ENCODE measurements around the gene B4GALT6.
"Not testable (repeated sequence)": the region's sequence is repeated elsewhere in the genome, so short reads cannot be mapped to it uniquely, and the experiment has no call there.

B4GALT6 gene, protein sequence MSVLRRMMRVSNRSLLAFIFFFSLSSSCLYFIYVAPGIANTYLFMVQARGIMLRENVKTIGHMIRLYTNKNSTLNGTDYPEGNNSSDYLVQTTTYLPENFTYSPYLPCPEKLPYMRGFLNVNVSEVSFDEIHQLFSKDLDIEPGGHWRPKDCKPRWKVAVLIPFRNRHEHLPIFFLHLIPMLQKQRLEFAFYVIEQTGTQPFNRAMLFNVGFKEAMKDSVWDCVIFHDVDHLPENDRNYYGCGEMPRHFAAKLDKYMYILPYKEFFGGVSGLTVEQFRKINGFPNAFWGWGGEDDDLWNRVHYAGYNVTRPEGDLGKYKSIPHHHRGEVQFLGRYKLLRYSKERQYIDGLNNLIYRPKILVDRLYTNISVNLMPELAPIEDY

DNA sequence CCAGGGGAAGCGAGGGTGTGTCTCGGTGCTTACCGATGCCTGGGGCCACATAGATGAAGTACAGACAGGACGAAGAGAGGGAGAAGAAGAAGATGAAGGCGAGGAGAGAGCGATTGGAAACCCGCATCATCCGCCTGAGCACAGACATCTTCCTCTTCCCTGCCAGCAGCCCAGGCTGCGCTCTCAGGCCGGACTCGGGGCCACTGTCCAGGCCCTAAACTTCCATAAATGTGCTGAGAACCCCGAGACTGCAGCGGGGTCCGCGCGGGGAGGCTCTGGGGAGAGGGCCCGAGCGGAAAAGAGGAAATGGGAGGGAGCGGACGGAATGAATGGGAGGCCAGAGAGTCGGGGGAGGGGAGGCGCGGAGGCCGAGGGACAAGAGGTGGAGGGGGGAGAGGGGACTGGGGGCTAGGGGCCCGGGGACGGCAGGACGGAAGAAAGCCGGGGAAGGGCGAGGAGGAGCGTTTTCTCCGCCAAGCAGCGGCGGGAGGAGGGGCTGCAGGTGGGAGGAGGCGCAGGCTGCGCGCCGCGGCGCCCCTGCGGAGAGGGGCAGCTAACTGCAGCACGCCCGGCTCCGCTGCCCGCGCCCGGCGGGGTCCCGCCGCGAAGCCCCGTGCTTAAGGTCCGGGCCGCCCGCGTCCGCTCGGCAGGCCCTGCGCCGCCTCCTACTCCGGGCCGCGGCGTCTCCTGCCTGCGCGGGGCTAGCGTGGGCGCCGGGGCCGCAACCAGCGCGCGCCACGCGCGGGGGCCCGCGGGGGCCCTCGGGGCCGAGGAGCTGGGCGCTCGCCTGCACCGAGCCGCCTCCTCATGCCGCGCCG lies at the start of gene B4GALT6:
TSS of gene B4GALT6 (minus strand) at position 303 of the 818 bp plus-strand sequence. CDS start at position 148, 155 bp downstream.
- TF ChIP-seq, protein P1, sequence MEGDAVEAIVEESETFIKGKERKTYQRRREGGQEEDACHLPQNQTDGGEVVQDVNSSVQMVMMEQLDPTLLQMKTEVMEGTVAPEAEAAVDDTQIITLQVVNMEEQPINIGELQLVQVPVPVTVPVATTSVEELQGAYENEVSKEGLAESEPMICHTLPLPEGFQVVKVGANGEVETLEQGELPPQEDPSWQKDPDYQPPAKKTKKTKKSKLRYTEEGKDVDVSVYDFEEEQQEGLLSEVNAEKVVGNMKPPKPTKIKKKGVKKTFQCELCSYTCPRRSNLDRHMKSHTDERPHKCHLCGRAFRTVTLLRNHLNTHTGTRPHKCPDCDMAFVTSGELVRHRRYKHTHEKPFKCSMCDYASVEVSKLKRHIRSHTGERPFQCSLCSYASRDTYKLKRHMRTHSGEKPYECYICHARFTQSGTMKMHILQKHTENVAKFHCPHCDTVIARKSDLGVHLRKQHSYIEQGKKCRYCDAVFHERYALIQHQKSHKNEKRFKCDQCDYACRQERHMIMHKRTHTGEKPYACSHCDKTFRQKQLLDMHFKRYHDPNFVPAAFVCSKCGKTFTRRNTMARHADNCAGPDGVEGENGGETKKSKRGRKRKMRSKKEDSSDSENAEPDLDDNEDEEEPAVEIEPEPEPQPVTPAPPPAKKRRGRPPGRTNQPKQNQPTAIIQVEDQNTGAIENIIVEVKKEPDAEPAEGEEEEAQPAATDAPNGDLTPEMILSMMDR (IDR thresholded peaks at IDR 0.05; ENCODE audit: low read depth, low read length, missing control alignments), result no peak
- no peak for DNase-seq (ENCODE audit: low read depth)
- H3K4me3 ChIP-seq (ENCODE audit: low read depth, low read length), result peak within 1 kb of the TSS; percentile 63

DNA sequence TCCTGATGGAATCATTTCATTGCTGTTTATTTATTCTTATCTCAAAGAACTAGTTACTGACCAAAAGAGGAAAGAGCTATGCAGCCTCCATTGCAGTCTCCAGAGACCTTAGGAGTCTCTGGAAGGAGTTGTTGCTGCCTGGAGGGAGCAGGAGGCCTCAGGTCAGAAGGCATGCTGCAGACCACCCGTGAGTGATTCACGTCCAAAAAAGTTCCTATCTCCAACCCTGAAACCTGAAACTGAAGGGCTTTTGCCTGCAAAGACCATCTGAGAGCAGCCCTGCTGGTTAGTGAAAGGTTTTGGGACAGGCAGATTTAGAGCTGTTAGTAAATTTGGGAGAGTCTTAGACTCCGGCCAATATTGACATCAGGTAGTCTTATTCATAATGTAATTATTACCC lies 47.2 kb upstream of the B4GALT6 start:
- no peak overlapping the region for H3K4me3 ChIP-seq (ENCODE audit: low read depth, low read length)
- TF ChIP-seq, protein P1 (IDR thresholded peaks at IDR 0.05; ENCODE audit: low read depth, low read length, missing control alignments), result no peak
- no peak for DNase-seq (ENCODE audit: low read depth)

DNA sequence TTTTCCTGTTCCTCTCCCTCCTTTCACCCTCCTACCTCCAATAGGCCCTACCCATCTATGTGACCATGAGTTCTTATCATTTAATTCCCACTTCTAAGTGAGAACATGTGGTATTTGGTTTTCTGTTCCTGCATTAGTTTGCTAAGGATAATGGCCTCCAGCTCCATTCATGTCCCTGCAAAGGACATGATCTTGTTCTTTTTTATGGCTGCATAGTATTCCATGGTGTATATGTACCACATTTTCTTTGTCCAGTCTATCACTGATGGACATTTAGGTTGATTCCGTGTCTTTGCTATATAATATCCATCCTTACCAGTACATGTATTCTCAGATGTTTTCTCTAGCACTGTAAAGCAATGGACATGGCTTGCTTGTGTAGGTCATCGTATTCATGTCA lies 44.8 kb upstream of the B4GALT6 start:
- H3K4me3 ChIP-seq (ENCODE audit: low read depth, low read length); DNase-seq (ENCODE audit: low read depth): not testable (repeated sequence)

DNA sequence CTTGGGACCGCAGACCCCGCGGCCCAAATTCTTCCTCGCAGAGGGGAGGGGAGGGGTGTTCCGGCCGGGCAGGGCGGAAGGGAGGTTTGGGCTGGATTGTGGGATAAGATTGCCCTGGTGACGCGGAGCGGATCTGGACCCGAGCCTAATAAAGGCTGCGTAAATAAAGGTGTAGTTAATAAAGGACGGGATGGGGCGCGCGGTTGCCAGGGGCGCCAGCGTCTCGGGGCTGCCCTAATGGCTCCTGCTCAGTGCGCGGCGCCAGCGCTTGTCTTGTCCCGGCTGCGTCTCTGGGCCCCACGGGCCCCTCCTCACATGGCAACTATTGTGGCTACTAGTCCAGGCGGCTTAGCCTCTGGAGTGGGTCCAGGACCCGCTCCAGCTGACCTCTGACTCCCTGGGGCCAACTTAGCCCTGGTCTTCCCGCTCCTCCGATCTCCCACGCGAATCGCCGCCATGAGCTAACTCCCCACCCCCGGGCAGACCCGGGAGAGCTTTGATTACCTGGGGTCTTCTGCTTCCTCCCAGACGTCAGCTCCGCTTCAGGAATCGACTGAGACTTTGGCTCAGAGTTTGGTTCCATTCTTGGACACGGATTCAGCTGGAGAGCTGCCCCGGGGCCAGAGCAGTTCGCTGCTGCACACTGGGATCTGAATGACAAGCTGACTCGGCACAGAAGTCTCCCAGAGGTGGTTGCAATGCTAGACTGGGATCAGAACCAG lies 39.8 kb upstream of the B4GALT6 start:
- DNase-seq (ENCODE audit: low read depth), result no peak
- TF ChIP-seq, protein P1 (IDR thresholded peaks at IDR 0.05; ENCODE audit: low read depth, low read length, missing control alignments), result no peak
- peak overlapping the region; percentile 56 for H3K4me3 ChIP-seq (ENCODE audit: low read depth, low read length)

DNA sequence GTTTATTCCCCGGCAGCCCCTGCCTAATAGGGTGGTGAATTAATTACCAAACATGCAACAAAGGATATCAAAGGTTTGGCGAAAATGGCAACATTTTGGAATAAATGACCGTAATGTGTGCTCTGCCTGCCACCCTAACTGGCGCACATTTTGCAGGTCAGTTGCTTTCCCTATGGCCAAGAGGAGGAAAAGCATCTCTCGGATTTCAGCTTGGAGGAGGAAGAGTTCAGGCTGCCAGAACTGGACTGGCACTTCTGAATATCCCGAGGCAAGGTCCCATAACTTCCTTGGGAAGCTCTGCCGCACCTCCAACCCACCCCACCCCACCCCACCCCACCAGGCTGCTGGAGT lies 39.2 kb upstream of the B4GALT6 start:
- H3K4me3 ChIP-seq (ENCODE audit: low read depth, low read length), result peak overlapping the region; percentile 56
- TF ChIP-seq, protein P1 (IDR thresholded peaks at IDR 0.05; ENCODE audit: low read depth, low read length, missing control alignments), result no peak
- DNase-seq (ENCODE audit: low read depth), result no peak

DNA sequence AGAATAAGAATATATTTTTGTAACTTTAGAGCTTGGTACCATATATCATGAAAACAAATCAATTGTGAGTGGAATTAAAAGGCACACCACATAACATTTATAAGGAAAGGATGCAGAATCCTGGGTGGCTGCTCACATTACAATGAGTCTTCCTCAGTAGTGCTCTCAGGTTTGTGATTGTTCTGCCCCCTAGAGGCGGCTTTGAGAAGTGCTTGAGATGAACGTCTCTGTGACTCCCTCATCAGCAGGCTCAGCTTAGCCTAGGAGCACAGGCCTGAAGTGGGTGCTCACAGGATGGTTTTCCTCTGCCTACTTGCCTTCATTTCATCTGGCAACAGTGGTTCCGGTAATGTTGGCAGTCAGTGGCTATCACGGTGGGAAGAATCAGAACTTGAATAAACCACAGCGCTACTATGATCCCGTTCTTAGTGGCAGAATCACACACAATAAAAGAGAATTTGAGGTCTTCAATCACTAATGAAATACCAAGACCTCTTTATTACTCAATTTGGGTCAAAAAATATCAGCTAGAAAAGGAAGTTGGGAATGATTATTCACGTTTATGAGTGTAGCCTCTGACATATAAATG lies 38.1 kb upstream of the B4GALT6 start:
- peak; percentile 58 for DNase-seq (ENCODE audit: low read depth)
- no peak overlapping the region for H3K4me3 ChIP-seq (ENCODE audit: low read depth, low read length)
- TF ChIP-seq, protein P1 (IDR thresholded peaks at IDR 0.05; ENCODE audit: low read depth, low read length, missing control alignments), result peak; percentile 92

DNA sequence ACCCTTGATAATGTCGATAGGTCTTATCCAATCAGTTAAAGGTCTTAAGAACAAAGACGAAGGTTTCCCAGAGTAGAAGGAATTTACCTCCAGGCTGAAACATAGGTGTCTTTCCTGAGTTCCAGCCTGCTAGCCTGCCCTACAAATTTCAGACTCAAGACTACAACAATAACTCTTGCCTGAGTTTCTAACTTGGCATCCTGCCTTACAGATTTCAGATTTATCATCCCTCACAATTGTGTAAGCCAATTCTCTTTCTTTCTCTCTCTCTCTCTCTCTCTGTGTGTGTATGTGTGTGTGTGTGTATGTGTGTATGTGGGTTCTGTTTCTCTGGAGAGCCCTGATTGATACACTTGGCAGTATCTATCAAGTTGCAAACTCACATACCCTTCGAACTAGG lies 37.2 kb upstream of the B4GALT6 start:
- TF ChIP-seq, protein P1 (IDR thresholded peaks at IDR 0.05; ENCODE audit: low read depth, low read length, missing control alignments), result no peak
- no peak for DNase-seq (ENCODE audit: low read depth)
- H3K4me3 ChIP-seq (ENCODE audit: low read depth, low read length), result no peak overlapping the region

All from GM12864 (cell line).